GM12801 (cell line): ENCODE results near the gene LSM12.

ENCODE experiments used
- TF ChIP-seq, protein P1 (sequence below): IDR thresholded peaks from one replicate; pipeline ENCODE4 v1.5.1; 2011; ENCODE audit warnings: control low read depth; ENCODE audit not compliant: insufficient read length; ENCODE audit errors: extremely low read depth

LSM12 gene

DNA sequence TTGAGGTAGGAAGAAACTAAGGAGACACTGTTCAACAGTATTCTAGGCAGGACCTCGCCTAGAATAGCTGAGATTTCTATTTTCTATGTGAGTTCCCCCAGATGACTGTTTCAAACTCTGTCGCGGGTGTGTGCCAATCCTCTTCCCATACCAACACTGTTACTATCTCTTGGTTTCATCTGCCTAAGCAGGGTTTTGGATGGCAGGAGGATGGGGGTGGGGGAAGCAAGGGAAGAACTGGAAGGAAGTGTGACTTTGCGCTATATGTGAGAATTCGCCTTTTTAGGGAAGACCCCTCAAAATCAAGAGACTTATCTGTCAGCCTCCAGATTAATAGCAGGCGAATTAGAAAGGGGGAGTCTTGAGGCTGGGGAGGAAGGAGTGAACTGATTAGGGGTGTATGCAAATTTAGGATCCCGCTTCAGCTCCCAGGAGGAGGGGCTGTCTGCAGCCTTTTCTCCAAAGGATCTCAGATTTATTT is 3.5 kb upstream of the LSM12 start:
- TF ChIP-seq, protein P1, sequence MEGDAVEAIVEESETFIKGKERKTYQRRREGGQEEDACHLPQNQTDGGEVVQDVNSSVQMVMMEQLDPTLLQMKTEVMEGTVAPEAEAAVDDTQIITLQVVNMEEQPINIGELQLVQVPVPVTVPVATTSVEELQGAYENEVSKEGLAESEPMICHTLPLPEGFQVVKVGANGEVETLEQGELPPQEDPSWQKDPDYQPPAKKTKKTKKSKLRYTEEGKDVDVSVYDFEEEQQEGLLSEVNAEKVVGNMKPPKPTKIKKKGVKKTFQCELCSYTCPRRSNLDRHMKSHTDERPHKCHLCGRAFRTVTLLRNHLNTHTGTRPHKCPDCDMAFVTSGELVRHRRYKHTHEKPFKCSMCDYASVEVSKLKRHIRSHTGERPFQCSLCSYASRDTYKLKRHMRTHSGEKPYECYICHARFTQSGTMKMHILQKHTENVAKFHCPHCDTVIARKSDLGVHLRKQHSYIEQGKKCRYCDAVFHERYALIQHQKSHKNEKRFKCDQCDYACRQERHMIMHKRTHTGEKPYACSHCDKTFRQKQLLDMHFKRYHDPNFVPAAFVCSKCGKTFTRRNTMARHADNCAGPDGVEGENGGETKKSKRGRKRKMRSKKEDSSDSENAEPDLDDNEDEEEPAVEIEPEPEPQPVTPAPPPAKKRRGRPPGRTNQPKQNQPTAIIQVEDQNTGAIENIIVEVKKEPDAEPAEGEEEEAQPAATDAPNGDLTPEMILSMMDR, result no peak

DNA sequence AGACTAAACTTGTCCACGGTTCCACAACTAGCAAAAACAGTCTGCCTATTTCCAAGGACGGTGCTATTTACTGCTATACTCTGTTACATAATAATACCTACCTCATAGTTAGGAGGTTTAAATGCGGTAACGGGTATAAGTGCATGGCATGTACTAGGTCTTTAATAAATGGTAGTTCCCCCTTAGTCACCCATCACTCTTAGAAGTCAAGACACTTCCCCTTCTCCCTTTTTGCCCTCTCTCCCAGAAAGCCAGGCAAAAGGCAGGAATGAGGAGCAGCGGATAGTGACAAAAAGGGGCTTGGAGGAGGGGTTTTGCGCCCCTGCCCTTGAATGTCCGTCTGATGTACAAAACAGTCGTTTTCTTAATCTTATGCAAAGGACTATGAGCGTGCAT is 1.1 kb upstream of the LSM12 start:
- TF ChIP-seq, protein P1, result no peak

DNA sequence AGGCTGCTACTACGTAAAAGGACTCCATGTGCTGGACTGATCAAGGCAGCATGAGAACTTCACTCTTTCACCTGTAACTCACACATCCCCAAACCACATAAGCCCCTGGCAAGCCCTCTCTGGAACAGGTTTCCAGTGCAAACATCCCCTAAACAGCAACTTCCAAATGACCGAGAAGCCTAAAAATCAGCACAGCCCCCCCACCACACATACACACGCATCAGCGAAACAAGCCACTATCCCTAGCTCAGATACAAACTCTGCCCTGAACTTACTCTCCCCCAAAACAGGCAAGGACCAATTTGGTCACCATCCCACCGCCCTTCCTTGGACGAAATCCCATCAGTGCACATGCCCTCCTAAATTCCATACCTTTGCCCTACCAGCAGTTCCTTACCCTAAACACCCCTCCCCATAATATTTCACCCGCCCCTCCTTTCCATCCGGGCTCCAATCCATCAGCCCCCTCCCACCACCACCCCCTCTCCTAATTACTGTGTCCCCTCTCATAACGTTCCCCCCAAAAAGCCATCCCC is 735 bp downstream of the LSM12 start:
- TF ChIP-seq, protein P1, result no peak

DNA sequence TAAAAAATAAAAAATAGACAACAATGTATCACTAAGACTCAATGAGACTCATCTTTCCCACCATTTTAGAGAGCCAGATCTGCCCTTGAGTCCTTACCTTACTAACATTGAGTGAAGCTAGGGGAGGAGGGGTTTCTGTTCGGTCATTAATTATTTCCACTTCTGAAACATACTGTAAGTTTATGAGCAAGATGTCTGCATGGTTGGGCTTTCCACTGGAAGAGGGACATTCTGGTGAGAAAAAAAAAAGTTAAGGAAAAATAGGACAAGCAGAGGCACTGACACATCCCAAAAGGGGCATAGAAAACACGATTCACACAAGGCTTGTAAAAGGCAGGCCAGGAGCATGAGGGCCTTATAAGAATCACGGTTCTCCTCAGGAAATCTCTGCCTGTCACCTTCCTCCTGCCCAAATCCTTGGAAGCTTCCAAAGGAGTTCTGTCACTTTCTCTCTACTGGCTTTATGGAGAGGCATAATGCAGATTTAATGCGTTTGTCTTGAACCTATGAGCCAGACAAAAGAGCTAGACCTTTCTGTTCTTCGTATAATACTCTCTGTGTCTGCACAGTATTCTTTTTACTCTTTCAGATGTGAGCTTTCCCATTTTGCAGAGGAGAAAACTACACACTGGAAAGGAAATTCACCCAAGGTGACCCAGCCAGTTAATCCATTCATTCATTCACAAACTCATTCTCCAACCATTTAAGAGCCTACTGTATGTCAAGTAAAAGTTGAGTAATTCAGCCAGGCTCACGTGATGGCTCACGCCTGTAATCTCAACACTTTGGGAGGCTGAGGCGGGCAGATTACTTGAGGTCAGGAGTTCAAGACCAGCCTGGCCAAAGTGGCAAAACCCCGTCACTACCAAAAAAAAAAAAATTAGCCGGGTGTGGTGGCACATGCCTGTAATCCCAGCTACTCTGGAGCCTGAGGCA is 2.5 kb downstream of the LSM12 start:
- TF ChIP-seq, protein P1, result no peak

DNA sequence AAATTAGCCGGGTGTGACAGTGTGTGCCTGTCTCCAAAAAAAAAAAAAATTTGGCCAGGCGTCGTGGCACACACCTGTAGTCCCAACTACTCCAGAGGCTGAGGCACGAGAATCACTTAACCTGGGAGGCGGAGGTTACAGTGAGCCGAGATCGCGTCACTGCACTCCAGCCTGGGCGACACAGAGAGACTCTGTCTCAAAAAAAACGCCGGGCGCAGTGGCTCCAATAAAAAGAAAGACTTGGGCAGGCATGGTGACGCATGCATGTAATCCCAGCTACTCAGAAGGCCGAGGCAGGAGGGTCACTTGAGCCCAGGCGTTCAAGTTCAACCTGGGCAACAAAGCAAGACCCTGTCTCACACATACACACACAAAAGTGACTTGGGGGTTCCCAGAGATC is 3.6 kb downstream of the LSM12 start:
- TF ChIP-seq, protein P1, result no peak

DNA sequence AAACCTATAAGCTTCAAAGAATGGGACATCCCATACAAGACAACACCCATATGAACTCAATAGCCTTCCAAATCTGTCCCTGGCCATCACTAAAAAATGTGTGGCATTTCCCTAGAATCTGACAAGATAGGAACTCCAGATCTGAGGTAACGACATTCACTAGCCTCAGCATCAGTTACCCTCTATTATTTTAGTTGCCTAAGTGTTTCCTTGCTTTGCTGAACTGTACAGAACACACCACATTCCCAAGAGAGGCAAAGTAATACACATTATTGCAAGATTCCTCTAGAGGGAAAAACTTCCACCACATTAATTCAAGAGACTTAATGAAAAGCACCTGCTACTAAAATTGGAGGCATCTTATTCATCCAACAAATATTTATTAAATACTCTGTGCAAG is 5.0 kb downstream of the LSM12 start:
- TF ChIP-seq, protein P1, result no peak

DNA sequence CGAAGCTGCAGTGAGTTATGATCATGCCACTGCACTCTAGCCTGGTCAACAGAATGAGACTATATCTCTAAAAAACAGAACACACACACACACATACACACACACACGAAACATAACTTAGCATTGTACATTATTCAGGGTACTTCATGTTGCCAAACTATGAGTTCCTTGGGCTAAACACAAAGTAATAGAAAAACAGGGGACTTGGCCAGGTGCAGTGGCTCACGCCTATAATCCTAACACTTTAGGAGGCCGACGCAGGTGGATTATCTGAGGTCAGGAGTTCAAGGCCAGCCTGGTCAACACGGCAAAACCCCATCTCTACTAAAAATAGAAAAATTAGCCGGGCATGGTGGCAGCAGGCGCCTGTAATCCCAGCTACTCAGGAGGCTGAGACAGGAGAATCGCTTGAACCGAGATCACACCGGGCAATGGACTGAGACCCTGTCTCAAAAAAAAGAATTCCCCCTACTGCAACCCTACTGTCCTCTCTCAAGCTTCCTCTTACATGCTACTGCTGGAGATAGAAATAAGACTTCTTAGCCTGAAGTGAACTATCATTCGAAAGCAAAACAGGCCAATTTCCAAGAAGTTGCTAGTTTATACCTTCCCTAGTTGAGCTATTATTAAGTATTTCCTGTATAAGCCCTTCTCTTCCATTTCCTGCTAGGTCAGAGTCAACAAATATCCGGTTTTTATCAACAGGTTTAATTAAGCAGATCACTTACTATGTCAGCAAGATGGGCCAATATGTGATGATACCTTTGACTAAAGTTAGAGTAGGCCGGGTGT is 7.2 kb downstream of the LSM12 start:
- TF ChIP-seq, protein P1, result no peak
